HG03039 (cell line): ENCODE results near the gene KAZN.

Source experiments
- ATAC-seq: cut with Tn5 transposase; IDR thresholded peaks from one replicate; pipeline ENCODE4 v1.9.1; 2021; ENCODE audit warnings: mild to moderate bottlenecking, moderate library complexity; ENCODE audit not compliant: unreplicated experiment

Gene KAZN

GRCh38 chr1:14945132-14946010 lies 346.9 kb downstream of the KAZN start:
- ATAC-seq, result no peak

- no peak for ATAC-seq
Observed at GRCh38 chr1:14946011-14946359, 347.5 kb downstream of the KAZN start.

GRCh38 chr1:14946684-14947238 lies 348.3 kb downstream of the KAZN start:
- ATAC-seq, result no peak

GRCh38 chr1:14947421-14947820 lies 348.9 kb downstream of the KAZN start:
- no peak for ATAC-seq

- ATAC-seq, result no peak
Observed at GRCh38 chr1:14948112-14948652, 349.7 kb downstream of the KAZN start.

GRCh38 chr1:14949270-14949835 lies 350.9 kb downstream of the KAZN start:
- no peak for ATAC-seq

GRCh38 chr1:14949836-14950713 lies 351.6 kb downstream of the KAZN start:
- no peak for ATAC-seq

- ATAC-seq, result no peak
Observed at GRCh38 chr1:14951766-14952165, 353.3 kb downstream of the KAZN start.

GRCh38 chr1:14952626-14953314 lies 354.3 kb downstream of the KAZN start:
- no peak for ATAC-seq

- no peak for ATAC-seq
Observed at GRCh38 chr1:14954210-14954609, 355.7 kb downstream of the KAZN start.

GRCh38 chr1:14954930-14955329 lies 356.4 kb downstream of the KAZN start:
- ATAC-seq, result no peak

- no peak for ATAC-seq
Observed at GRCh38 chr1:14955402-14955801, 356.9 kb downstream of the KAZN start.

- ATAC-seq, result no peak
Observed at GRCh38 chr1:14955976-14956375, 357.5 kb downstream of the KAZN start.

- no peak for ATAC-seq
Observed at GRCh38 chr1:14956579-14957195, 358.2 kb downstream of the KAZN start.

GRCh38 chr1:14957375-14958098 lies 359.1 kb downstream of the KAZN start:
- no peak for ATAC-seq

GRCh38 chr1:14958249-14959058 lies 360.0 kb downstream of the KAZN start:
- no peak for ATAC-seq

GRCh38 chr1:14959059-14959694 lies 360.7 kb downstream of the KAZN start:
- no peak for ATAC-seq

- ATAC-seq, result no peak
Observed at GRCh38 chr1:14961661-14962267, 363.3 kb downstream of the KAZN start.
